ENCODE data around the gene CCDC6.

DNA sequence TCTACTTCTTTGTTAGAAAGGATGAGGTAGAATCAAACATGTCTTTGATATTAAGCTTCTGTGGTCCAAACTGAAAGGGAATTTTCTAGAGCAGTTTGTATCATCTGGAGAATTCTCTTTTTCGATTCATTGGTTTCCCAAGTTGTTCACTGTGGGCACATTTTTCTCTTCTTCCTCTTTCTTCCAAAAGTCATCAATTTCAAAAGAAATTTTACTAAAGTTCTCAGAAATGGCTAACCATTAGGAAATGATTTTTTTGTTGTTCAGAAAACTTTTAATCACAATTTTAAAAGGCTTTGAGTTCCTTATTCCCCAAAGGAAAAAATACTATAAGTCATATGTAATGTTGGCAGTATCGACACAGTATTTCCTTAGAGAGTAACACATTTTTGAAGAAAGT lies 28.3 kb upstream of the CCDC6 start:
- TF ChIP-seq, protein P1, sequence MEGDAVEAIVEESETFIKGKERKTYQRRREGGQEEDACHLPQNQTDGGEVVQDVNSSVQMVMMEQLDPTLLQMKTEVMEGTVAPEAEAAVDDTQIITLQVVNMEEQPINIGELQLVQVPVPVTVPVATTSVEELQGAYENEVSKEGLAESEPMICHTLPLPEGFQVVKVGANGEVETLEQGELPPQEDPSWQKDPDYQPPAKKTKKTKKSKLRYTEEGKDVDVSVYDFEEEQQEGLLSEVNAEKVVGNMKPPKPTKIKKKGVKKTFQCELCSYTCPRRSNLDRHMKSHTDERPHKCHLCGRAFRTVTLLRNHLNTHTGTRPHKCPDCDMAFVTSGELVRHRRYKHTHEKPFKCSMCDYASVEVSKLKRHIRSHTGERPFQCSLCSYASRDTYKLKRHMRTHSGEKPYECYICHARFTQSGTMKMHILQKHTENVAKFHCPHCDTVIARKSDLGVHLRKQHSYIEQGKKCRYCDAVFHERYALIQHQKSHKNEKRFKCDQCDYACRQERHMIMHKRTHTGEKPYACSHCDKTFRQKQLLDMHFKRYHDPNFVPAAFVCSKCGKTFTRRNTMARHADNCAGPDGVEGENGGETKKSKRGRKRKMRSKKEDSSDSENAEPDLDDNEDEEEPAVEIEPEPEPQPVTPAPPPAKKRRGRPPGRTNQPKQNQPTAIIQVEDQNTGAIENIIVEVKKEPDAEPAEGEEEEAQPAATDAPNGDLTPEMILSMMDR (IDR thresholded peaks at IDR 0.05; ENCODE audit: poor library complexity) = no peak
- no peak for TF ChIP-seq EZH2phosphoT487 (IDR thresholded peaks at IDR 0.05; ENCODE audit: low read depth, severe bottlenecking, unreplicated experiment)
- TF ChIP-seq EZH2 (IDR thresholded peaks at IDR 0.05; ENCODE audit: borderline replicate concordance) = no peak
